Lower leg skin (tissue), 4 donors: ENCODE measurements around the gene RARRES2. TPM values are rescaled to one million over a fixed set of nuclear protein-coding genes. Genes with fewer than 3 reads are reported as not detected.

Source experiments
- DNase-seq, 2 donors: peaks; one replicate each; pipeline ENCODE4 v3.0.0-alpha.2; 2019; ENCODE audit warnings: low spot score in 2 of 2
- H3K4me3 ChIP-seq: fragments of 200-600 bp; sonication (generic); 2 replicates; pipeline ENCODE4 v1.5.1; 2017; ENCODE audit warnings: mild to moderate bottlenecking, low read depth; ENCODE audit not compliant: poor library complexity, severe bottlenecking
- CTCF ChIP-seq, 3 donors: fragments of 450-650 bp; IDR thresholded peaks; one replicate each; pipeline ENCODE4 v1.5.1; 2016; ENCODE audit warnings: antibody characterized with exemption in 3 of 3, mild to moderate bottlenecking in 3 of 3, moderate library complexity in 2 of 3
- POLR2A ChIP-seq, 2 donors: fragments of 450-650 bp; IDR thresholded peaks; one replicate each; pipeline ENCODE4 v1.6.1; 2016 to 2017; ENCODE audit warnings: antibody characterized with exemption in 2 of 2, mild to moderate bottlenecking in 1 of 2, moderate library complexity in 1 of 2
- WGBS, 2 donors: methylation state at CpG; one replicate each; pipeline ENCODE4 v1.1.5; 2018; 5-methylcytosine and 5-hydroxymethylcytosine counted together
- intact Hi-C: fragments of 100-400 bp; cut with DNase I; formaldehyde crosslinking; loops from one replicate; pipeline ENCODE4 v1.15.0; 2023; ENCODE audit warnings: low total_unique reads
- total RNA-seq, 4 donors: library from RNA; depleted of rRNA; stranded (reverse); fragments of >200 nt; gene quantifications; one replicate each; pipeline ENCODE4 v1.1.0, GENCODE V29; 2016

Gene RARRES2
- total RNA-seq, 4 donors from 2014 or later = 9.8 to 30.0 (median 16.8) TPM

- 66 to 68% methylated on average over 1 of the region's 1 CpG for WGBS, 2 donors
- intact Hi-C loops = no loop called here
- TF ChIP-seq POLR2A (IDR thresholded peaks at IDR 0.05) = no peak
- TF ChIP-seq CTCF (IDR thresholded peaks at IDR 0.05) = no peak
- DNase-seq = no peak
- no peak overlapping the region for H3K4me3 ChIP-seq
These were observed 3.6 kb upstream of the RARRES2 start for GRCh38 chr7:150345012-150345411.

- no peak overlapping the region for H3K4me3 ChIP-seq
- intact Hi-C loops = no loop called here
- TF ChIP-seq POLR2A (IDR thresholded peaks at IDR 0.05) = no peak
- TF ChIP-seq CTCF (IDR thresholded peaks at IDR 0.05) = no peak
- no peak for DNase-seq
These were observed 2.9 kb upstream of the RARRES2 start for GRCh38 chr7:150344299-150344698.

GRCh38 chr7:150343225-150343624 lies 1.8 kb upstream of the RARRES2 start:
- WGBS, 2 donors = 77 to 79% methylated on average over 2 of the region's 2 CpGs
- TF ChIP-seq CTCF (IDR thresholded peaks at IDR 0.05) (no peak), POLR2A (IDR thresholded peaks at IDR 0.05) (no peak)
- no peak for DNase-seq
- H3K4me3 ChIP-seq = no peak overlapping the region
- intact Hi-C loops = no loop called here

- WGBS, 2 donors = 83 to 88% methylated on average over 9 of the region's 9 CpGs
- no peak for DNase-seq
- intact Hi-C loops = no loop called here
- no peak overlapping the region for H3K4me3 ChIP-seq
- TF ChIP-seq POLR2A (IDR thresholded peaks at IDR 0.05) = no peak
- TF ChIP-seq CTCF (IDR thresholded peaks at IDR 0.05) = no peak
These were observed 636 bp upstream of the RARRES2 start for GRCh38 chr7:150342121-150342408.

- DNase-seq = no peak
- H3K4me3 ChIP-seq = peak overlapping the region; percentile 0
- 3 to 7% methylated on average over 29 of the region's 29 CpGs for WGBS, 2 donors
- TF ChIP-seq CTCF (IDR thresholded peaks at IDR 0.05) = no peak
- no peak for TF ChIP-seq POLR2A (IDR thresholded peaks at IDR 0.05)
- intact Hi-C loops = no loop called here
These were observed 560 bp downstream of the RARRES2 start for GRCh38 chr7:150340875-150341262.

- 12 to 18% methylated on average over 27 to 39 of the region's 39 CpGs for WGBS, 2 donors
These were observed 1.2 kb downstream of the RARRES2 start for GRCh38 chr7:150340024-150340749.

More at GRCh38 chr7:150340024-150340749, 1.2 kb downstream of the RARRES2 start:
- no peak overlapping the region for H3K4me3 ChIP-seq
- TF ChIP-seq CTCF (IDR thresholded peaks at IDR 0.05) (no peak), POLR2A (IDR thresholded peaks at IDR 0.05) (no peak)
- intact Hi-C loops = no loop called here
- peak in 1 of 2 donors; percentile 86 for DNase-seq
